Progenitor cell of endocrine pancreas (in vitro differentiated cells): Measurements from ENCODE around the gene MSRB2. TPM values are rescaled to one million over a fixed set of nuclear protein-coding genes. Genes with fewer than 3 reads are reported as not detected.

Source experiments
- DNase-seq: peaks from one replicate; pipeline ENCODE4 v3.0.0; 2021; ENCODE audit warnings: low spot score; ENCODE audit not compliant: unreplicated experiment
- H3K27ac Mint-ChIP-seq: 2 replicates; pipeline ENCODE4 v1.8.0; 2021; ENCODE audit warnings: mild to moderate bottlenecking, moderate library complexity, mixed read lengths
- H3K27me3 Mint-ChIP-seq: 2 replicates; pipeline ENCODE4 v1.8.0; 2021; ENCODE audit warnings: mixed read lengths
- H3K36me3 Mint-ChIP-seq: 2 replicates; pipeline ENCODE4 v1.8.0; 2022; ENCODE audit warnings: mixed read lengths; ENCODE audit not compliant: insufficient read depth
- H3K4me1 Mint-ChIP-seq: 2 replicates; pipeline ENCODE4 v1.8.0; 2021; ENCODE audit warnings: low read depth, mixed read lengths
- H3K4me3 Mint-ChIP-seq: 2 replicates; pipeline ENCODE4 v1.8.0; 2021; ENCODE audit warnings: low read depth, mild to moderate bottlenecking, moderate library complexity, mixed read lengths
- H3K9me3 Mint-ChIP-seq: 2 replicates; pipeline ENCODE4 v1.8.0; 2021; ENCODE audit warnings: low read depth, mixed read lengths
- total RNA-seq: library from RNA; stranded (reverse); gene quantifications from 2 replicates; pipeline ENCODE4 v1.2.1, GENCODE V29; 2021
- TF ChIP-seq, protein P1 (sequence below): fragments of 200-600 bp; sonication (generic); IDR thresholded peaks from one replicate; pipeline ENCODE4 v1.5.0; 2021; ENCODE audit warnings: antibody characterized with exemption, mild to moderate bottlenecking; ENCODE audit not compliant: unreplicated experiment

The MSRB2 gene
- total RNA-seq, 1 donor from 2014 or later = 29.1 TPM

DNA sequence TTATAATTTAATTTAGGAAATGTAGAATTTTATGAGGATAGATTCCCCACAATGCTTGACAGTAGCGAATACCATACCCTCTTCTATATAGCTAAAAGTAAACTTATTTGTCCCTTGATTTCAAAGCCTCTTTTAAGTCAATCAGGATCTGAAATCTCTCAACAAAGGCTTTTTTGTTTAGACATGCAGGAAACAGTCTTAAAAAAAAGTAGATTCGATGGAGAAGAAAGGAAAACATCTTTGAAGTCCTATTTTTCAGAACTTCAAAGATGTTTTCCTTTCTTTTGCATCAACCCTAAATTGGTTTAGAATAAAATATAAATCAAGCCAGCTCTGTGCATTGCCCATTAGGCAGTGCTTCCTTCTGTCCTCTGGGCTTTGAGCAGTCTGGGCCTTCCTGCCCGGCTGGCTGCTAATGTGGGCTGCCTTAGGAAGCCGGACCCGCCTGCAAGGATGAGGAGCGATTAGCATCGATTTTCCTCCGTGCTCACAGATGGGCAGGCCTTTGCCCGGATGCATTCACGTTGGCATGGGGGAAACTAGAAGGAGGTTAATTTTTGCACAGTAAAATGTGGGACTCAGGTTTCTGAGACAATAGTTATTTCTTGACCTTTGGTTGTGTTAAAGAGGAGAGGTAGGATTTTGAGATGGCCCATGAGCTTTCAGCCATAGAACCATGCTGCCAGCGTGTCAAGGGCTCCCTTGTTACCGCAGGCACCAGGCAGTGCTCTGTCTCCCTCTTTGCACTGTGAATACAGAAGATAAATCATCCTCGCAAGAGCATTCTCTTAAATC lies 15.5 kb downstream of the MSRB2 start:
- DNase-seq = no peak
- Mint-ChIP-seq H3K9me3 (no peaks in the 10 kb centered on the region), H3K4me3 (no peak overlapping the region), H3K27ac (no peak overlapping the region), H3K36me3 (peaks cover 22% of the 10 kb centered on the region), H3K27me3 (no peaks in the 10 kb centered on the region), H3K4me1 (peaks cover 8% of the 10 kb centered on the region)
- TF ChIP-seq, protein P1, sequence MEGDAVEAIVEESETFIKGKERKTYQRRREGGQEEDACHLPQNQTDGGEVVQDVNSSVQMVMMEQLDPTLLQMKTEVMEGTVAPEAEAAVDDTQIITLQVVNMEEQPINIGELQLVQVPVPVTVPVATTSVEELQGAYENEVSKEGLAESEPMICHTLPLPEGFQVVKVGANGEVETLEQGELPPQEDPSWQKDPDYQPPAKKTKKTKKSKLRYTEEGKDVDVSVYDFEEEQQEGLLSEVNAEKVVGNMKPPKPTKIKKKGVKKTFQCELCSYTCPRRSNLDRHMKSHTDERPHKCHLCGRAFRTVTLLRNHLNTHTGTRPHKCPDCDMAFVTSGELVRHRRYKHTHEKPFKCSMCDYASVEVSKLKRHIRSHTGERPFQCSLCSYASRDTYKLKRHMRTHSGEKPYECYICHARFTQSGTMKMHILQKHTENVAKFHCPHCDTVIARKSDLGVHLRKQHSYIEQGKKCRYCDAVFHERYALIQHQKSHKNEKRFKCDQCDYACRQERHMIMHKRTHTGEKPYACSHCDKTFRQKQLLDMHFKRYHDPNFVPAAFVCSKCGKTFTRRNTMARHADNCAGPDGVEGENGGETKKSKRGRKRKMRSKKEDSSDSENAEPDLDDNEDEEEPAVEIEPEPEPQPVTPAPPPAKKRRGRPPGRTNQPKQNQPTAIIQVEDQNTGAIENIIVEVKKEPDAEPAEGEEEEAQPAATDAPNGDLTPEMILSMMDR = no peak

DNA sequence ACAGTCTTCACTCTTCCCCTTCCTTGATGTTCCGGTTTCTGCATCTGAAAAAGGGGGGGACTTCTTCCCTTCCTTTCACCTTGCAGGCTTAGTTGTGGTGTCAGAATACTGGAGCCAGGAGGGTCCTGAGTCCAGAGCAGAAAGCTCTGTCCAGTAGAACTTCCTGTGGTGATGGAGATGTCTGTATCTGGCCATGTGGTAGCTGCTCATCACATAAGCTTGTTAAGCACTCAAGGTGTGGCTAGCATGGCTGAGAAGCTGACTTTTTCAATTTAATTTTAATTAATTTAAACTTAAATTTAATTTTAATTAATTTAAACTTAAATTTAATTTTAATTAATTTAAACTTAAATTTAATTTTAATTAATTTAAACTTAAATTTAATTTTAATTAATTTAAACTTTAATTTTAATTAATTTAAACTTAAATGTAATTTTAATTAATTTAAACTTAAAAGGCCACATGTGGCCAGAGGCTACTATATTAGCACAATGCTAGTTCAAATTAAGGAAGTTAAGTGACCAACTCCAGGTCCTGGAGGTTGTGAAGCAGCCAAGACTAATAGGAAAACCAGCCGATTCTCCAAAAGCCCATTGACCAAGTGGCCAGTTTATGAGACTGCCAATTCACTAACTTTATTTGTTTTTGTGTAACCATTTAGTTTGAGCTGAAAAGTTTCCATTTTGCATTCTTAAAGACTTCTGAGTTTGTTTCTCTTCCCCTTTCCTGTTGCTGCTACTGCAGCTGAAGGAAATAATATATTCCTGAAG lies 16.3 kb downstream of the MSRB2 start:
- TF ChIP-seq, protein P1 = no peak
- H3K27me3 Mint-ChIP-seq = no peaks in the 10 kb centered on the region
- H3K9me3 Mint-ChIP-seq = no peaks in the 10 kb centered on the region
- peaks cover 5% of the 10 kb centered on the region for H3K4me1 Mint-ChIP-seq
- no peak overlapping the region for H3K4me3 Mint-ChIP-seq
- H3K36me3 Mint-ChIP-seq = peaks cover 22% of the 10 kb centered on the region
- no peak for DNase-seq
- no peak overlapping the region for H3K27ac Mint-ChIP-seq

DNA sequence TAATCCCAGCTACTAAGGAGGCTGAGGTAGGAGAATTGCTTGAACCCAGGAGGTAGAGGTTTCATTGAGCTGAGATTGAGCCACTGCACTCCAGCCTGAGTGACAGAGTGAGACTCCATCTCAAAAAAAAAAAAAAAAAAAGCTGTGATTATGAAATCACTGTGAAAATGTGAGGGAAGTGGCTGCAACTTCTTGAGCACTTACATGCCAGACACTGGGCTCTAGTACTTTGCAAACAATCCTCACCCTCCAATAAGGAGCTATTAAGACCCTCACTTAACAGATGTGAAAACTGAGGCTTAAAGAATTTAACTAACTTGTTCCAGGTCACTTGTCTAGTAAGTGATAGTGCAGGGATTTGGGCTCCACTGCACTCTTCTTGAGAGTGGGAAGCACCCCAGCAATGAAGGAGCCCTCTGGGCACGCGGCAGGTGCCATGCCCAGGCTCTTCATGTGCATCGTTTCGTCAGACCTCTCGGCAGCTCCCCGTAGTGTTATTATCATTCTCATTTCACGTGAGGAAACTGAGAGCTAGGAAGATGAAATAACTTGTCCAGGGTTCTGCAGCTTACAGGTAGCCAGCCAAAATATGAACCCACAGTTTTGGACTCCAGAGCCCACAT lies 19.0 kb downstream of the MSRB2 start:
- Mint-ChIP-seq H3K4me1 (no peaks in the 10 kb centered on the region), H3K9me3 (no peaks in the 10 kb centered on the region), H3K36me3 (peaks cover 22% of the 10 kb centered on the region), H3K27me3 (no peaks in the 10 kb centered on the region), H3K27ac (no peak overlapping the region), H3K4me3 (no peak overlapping the region)
- no peak for DNase-seq
- TF ChIP-seq, protein P1 = no peak

DNA sequence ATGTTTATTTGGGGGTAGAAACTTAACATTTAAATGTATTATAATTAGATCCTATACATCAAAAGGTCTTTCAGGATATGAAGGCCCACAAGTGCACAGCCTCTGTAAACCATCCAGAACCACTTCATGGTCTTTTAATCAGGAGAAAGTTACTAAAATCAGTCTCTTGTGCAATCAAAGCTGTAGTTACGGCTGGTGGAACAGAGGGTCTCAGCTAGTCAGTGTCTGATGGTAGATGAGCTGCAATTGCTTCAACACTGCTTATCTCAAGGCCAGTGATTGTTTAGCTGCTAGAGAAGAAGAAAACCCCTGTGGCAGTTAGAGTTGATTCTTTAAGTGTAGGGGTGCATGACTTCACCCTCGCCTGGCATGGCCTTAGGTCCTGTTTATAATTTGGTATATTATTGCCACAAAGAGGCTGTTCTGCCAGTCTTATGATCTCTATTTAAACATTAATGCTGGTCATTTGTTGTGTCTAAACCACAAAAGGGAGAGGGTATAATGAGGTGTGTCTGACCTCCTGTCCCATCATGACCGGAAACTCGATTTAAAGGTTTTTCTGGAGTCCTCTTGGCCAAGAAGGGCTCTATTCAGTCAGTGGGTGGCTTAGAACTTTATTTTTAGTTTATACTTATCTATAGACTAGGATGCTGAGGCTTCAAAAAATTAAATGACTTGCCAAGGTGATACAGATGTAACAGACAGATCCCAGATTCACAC lies 21.3 kb downstream of the MSRB2 start:
- H3K9me3 Mint-ChIP-seq = no peaks in the 10 kb centered on the region

More for the DNA sequence above, 21.3 kb downstream of the MSRB2 start:
- Mint-ChIP-seq H3K27me3 (no peaks in the 10 kb centered on the region), H3K4me3 (no peak overlapping the region), H3K27ac (no peak overlapping the region), H3K36me3 (peaks cover 25% of the 10 kb centered on the region), H3K4me1 (no peaks in the 10 kb centered on the region)
- TF ChIP-seq, protein P1 = no peak
- DNase-seq = no peak
